ENCODE measurements around the gene CDKAL1.

DNA sequence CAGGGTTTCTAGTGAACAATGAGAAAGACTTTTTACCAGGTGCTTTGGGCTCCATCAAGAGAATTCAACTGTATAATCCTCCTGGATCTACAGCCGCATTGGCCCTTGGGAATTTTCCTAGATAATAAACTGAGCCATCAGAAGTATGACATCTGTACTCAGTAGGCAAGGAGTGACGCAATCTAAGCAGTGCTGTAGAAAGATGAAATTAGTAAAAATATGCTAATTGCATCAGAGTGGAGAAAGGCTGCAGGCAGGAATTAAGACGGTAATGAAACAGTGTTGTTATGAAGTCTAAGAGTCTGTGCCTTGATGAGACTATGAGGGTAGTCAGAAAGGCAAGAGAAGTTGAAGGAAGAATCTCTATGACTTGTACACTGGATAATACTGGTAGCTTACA, 551.4 kb downstream of the CDKAL1 start:
- TF ChIP-seq NFATC4 (CRISPR knock-in tag; IDR thresholded peaks at IDR 0.05) (no peak), ZNF263 (CRISPR knock-in tag; IDR thresholded peaks at IDR 0.05; ENCODE audit: low read depth) (no peak), SP1 (CRISPR knock-in tag; conservative IDR thresholded peaks at IDR 0.05) (no peak), ZNF232 (CRISPR knock-in tag; IDR thresholded peaks at IDR 0.05) (no peak)
- TF ChIP-seq, protein P1, sequence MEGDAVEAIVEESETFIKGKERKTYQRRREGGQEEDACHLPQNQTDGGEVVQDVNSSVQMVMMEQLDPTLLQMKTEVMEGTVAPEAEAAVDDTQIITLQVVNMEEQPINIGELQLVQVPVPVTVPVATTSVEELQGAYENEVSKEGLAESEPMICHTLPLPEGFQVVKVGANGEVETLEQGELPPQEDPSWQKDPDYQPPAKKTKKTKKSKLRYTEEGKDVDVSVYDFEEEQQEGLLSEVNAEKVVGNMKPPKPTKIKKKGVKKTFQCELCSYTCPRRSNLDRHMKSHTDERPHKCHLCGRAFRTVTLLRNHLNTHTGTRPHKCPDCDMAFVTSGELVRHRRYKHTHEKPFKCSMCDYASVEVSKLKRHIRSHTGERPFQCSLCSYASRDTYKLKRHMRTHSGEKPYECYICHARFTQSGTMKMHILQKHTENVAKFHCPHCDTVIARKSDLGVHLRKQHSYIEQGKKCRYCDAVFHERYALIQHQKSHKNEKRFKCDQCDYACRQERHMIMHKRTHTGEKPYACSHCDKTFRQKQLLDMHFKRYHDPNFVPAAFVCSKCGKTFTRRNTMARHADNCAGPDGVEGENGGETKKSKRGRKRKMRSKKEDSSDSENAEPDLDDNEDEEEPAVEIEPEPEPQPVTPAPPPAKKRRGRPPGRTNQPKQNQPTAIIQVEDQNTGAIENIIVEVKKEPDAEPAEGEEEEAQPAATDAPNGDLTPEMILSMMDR (IDR thresholded peaks at IDR 0.05): no peak
- TF ChIP-seq, protein P2, sequence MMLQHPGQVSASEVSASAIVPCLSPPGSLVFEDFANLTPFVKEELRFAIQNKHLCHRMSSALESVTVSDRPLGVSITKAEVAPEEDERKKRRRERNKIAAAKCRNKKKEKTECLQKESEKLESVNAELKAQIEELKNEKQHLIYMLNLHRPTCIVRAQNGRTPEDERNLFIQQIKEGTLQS (CRISPR knock-in tag; conservative IDR thresholded peaks at IDR 0.05): no peak
- TF ChIP-seq, protein P3, sequence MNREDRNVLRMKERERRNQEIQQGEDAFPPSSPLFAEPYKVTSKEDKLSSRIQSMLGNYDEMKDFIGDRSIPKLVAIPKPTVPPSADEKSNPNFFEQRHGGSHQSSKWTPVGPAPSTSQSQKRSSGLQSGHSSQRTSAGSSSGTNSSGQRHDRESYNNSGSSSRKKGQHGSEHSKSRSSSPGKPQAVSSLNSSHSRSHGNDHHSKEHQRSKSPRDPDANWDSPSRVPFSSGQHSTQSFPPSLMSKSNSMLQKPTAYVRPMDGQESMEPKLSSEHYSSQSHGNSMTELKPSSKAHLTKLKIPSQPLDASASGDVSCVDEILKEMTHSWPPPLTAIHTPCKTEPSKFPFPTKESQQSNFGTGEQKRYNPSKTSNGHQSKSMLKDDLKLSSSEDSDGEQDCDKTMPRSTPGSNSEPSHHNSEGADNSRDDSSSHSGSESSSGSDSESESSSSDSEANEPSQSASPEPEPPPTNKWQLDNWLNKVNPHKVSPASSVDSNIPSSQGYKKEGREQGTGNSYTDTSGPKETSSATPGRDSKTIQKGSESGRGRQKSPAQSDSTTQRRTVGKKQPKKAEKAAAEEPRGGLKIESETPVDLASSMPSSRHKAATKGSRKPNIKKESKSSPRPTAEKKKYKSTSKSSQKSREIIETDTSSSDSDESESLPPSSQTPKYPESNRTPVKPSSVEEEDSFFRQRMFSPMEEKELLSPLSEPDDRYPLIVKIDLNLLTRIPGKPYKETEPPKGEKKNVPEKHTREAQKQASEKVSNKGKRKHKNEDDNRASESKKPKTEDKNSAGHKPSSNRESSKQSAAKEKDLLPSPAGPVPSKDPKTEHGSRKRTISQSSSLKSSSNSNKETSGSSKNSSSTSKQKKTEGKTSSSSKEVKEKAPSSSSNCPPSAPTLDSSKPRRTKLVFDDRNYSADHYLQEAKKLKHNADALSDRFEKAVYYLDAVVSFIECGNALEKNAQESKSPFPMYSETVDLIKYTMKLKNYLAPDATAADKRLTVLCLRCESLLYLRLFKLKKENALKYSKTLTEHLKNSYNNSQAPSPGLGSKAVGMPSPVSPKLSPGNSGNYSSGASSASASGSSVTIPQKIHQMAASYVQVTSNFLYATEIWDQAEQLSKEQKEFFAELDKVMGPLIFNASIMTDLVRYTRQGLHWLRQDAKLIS (CRISPR knock-in tag; IDR thresholded peaks at IDR 0.05; ENCODE audit: borderline replicate concordance): no peak
- TF ChIP-seq, protein P4, sequence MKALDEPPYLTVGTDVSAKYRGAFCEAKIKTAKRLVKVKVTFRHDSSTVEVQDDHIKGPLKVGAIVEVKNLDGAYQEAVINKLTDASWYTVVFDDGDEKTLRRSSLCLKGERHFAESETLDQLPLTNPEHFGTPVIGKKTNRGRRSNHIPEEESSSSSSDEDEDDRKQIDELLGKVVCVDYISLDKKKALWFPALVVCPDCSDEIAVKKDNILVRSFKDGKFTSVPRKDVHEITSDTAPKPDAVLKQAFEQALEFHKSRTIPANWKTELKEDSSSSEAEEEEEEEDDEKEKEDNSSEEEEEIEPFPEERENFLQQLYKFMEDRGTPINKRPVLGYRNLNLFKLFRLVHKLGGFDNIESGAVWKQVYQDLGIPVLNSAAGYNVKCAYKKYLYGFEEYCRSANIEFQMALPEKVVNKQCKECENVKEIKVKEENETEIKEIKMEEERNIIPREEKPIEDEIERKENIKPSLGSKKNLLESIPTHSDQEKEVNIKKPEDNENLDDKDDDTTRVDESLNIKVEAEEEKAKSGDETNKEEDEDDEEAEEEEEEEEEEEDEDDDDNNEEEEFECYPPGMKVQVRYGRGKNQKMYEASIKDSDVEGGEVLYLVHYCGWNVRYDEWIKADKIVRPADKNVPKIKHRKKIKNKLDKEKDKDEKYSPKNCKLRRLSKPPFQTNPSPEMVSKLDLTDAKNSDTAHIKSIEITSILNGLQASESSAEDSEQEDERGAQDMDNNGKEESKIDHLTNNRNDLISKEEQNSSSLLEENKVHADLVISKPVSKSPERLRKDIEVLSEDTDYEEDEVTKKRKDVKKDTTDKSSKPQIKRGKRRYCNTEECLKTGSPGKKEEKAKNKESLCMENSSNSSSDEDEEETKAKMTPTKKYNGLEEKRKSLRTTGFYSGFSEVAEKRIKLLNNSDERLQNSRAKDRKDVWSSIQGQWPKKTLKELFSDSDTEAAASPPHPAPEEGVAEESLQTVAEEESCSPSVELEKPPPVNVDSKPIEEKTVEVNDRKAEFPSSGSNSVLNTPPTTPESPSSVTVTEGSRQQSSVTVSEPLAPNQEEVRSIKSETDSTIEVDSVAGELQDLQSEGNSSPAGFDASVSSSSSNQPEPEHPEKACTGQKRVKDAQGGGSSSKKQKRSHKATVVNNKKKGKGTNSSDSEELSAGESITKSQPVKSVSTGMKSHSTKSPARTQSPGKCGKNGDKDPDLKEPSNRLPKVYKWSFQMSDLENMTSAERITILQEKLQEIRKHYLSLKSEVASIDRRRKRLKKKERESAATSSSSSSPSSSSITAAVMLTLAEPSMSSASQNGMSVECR (CRISPR knock-in tag; IDR thresholded peaks at IDR 0.05; ENCODE audit: borderline replicate concordance): no peak
- TF ChIP-seq, protein P5, sequence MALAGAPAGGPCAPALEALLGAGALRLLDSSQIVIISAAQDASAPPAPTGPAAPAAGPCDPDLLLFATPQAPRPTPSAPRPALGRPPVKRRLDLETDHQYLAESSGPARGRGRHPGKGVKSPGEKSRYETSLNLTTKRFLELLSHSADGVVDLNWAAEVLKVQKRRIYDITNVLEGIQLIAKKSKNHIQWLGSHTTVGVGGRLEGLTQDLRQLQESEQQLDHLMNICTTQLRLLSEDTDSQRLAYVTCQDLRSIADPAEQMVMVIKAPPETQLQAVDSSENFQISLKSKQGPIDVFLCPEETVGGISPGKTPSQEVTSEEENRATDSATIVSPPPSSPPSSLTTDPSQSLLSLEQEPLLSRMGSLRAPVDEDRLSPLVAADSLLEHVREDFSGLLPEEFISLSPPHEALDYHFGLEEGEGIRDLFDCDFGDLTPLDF (CRISPR knock-in tag; IDR thresholded peaks at IDR 0.05): no peak
- TF ChIP-seq, protein P6, sequence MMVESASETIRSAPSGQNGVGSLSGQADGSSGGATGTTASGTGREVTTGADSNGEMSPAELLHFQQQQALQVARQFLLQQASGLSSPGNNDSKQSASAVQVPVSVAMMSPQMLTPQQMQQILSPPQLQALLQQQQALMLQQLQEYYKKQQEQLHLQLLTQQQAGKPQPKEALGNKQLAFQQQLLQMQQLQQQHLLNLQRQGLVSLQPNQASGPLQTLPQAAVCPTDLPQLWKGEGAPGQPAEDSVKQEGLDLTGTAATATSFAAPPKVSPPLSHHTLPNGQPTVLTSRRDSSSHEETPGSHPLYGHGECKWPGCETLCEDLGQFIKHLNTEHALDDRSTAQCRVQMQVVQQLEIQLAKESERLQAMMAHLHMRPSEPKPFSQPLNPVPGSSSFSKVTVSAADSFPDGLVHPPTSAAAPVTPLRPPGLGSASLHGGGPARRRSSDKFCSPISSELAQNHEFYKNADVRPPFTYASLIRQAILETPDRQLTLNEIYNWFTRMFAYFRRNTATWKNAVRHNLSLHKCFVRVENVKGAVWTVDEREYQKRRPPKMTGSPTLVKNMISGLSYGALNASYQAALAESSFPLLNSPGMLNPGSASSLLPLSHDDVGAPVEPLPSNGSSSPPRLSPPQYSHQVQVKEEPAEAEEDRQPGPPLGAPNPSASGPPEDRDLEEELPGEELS (CRISPR knock-in tag; IDR thresholded peaks at IDR 0.05): no peak
- TF ChIP-seq, protein P7, sequence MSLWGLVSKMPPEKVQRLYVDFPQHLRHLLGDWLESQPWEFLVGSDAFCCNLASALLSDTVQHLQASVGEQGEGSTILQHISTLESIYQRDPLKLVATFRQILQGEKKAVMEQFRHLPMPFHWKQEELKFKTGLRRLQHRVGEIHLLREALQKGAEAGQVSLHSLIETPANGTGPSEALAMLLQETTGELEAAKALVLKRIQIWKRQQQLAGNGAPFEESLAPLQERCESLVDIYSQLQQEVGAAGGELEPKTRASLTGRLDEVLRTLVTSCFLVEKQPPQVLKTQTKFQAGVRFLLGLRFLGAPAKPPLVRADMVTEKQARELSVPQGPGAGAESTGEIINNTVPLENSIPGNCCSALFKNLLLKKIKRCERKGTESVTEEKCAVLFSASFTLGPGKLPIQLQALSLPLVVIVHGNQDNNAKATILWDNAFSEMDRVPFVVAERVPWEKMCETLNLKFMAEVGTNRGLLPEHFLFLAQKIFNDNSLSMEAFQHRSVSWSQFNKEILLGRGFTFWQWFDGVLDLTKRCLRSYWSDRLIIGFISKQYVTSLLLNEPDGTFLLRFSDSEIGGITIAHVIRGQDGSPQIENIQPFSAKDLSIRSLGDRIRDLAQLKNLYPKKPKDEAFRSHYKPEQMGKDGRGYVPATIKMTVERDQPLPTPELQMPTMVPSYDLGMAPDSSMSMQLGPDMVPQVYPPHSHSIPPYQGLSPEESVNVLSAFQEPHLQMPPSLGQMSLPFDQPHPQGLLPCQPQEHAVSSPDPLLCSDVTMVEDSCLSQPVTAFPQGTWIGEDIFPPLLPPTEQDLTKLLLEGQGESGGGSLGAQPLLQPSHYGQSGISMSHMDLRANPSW (CRISPR knock-in tag; conservative IDR thresholded peaks at IDR 0.05; ENCODE audit: low read depth): no peak
- TF ChIP-seq, protein P8, sequence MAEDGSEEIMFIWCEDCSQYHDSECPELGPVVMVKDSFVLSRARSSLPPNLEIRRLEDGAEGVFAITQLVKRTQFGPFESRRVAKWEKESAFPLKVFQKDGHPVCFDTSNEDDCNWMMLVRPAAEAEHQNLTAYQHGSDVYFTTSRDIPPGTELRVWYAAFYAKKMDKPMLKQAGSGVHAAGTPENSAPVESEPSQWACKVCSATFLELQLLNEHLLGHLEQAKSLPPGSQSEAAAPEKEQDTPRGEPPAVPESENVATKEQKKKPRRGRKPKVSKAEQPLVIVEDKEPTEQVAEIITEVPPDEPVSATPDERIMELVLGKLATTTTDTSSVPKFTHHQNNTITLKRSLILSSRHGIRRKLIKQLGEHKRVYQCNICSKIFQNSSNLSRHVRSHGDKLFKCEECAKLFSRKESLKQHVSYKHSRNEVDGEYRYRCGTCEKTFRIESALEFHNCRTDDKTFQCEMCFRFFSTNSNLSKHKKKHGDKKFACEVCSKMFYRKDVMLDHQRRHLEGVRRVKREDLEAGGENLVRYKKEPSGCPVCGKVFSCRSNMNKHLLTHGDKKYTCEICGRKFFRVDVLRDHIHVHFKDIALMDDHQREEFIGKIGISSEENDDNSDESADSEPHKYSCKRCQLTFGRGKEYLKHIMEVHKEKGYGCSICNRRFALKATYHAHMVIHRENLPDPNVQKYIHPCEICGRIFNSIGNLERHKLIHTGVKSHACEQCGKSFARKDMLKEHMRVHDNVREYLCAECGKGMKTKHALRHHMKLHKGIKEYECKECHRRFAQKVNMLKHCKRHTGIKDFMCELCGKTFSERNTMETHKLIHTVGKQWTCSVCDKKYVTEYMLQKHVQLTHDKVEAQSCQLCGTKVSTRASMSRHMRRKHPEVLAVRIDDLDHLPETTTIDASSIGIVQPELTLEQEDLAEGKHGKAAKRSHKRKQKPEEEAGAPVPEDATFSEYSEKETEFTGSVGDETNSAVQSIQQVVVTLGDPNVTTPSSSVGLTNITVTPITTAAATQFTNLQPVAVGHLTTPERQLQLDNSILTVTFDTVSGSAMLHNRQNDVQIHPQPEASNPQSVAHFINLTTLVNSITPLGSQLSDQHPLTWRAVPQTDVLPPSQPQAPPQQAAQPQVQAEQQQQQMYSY (CRISPR knock-in tag; IDR thresholded peaks at IDR 0.05): no peak
- TF ChIP-seq, protein P9, sequence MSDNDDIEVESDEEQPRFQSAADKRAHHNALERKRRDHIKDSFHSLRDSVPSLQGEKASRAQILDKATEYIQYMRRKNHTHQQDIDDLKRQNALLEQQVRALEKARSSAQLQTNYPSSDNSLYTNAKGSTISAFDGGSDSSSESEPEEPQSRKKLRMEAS (CRISPR knock-in tag; IDR thresholded peaks at IDR 0.05): no peak
